ENCODE measurements around the gene ZDHHC11. TPM values are rescaled to one million over a fixed set of nuclear protein-coding genes. Genes with fewer than 3 reads are reported as not detected.
"Not testable (repeated sequence)": the region's sequence is repeated elsewhere in the genome, so short reads cannot be mapped to it uniquely, and the experiment has no call there.

Gene ZDHHC11
- total RNA-seq, 1 experiment from 2014 or later: 3.6 TPM

- peaks cover 25% of the 10 kb centered on the region for H3K9me3 Mint-ChIP-seq (ENCODE audit: unreplicated experiment)
Measured at GRCh38 chr5:801472-801871, 49.3 kb downstream of the ZDHHC11 start.

DNA sequence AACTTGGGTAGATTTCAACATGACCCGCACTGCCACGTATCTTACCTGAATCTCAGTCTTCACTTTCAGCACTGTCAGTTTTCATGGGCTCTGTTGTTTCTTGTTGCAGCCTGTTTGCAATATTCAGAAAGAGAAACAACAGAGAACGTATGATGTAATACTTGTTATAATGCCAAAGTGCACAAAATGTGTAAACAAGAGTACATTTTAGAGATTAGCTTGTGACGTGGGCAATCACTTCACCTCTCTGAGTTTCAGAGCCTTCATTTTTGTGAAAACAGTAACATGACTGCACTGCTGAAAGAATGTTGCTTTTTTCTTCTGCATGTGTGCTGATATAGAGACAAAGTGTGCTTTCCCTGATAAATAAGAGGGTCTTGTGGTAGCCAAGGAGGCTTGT, 49.7 kb downstream of the ZDHHC11 start:
- BruUV-seq (replicated peaks); H3K4me3 Mint-ChIP-seq (ENCODE audit: unreplicated experiment); CTCF ChIA-PET; H3K9me3 ChIP-seq; H3K27ac Mint-ChIP-seq (ENCODE audit: unreplicated experiment); POLR2A ChIA-PET; DNase-seq; intact Hi-C loops (cut with micrococcal nuclease; ENCODE audit: unreplicated experiment); H3K36me3 Mint-ChIP-seq (ENCODE audit: insufficient read depth, unreplicated experiment); H3K4me1 Mint-ChIP-seq (ENCODE audit: low read depth, unreplicated experiment); H3K27me3 ChIP-seq (replicated peaks; ENCODE audit: control insufficient read depth, insufficient read depth, low read length); H3K4me1 ChIP-seq; H3K36me3 ChIP-seq (ENCODE audit: control insufficient read depth, insufficient read depth, low read length); H3K4me3 ChIP-seq (ENCODE audit: low read depth, low read length): not testable (repeated sequence)
- Mint-ChIP-seq H3K27me3 (ENCODE audit: insufficient read depth, unreplicated experiment) (peaks cover 30% of the 10 kb centered on the region), H3K9me3 (ENCODE audit: unreplicated experiment) (peaks cover 25% of the 10 kb centered on the region)

More at GRCh38 chr5:801472-801871, 49.3 kb downstream of the ZDHHC11 start:
- intact Hi-C loops (cut with micrococcal nuclease; ENCODE audit: unreplicated experiment): no loop called here
- H3K4me3 ChIP-seq (ENCODE audit: low read depth, low read length): no peak overlapping the region
- H3K4me1 ChIP-seq: no peaks in the 10 kb centered on the region
- H3K4me1 Mint-ChIP-seq (ENCODE audit: low read depth, unreplicated experiment): no peaks in the 10 kb centered on the region
- no peak for DNase-seq
- H3K4me3 Mint-ChIP-seq (ENCODE audit: unreplicated experiment): no peak overlapping the region
- no TSS peak for BruUV-seq (replicated peaks)
- H3K27me3 ChIP-seq (replicated peaks; ENCODE audit: control insufficient read depth, insufficient read depth, low read length): no peaks in the 10 kb centered on the region
- ChIA-PET POLR2A (no interaction called here), CTCF (no interaction called here)
- no peak for TF ChIP-seq CTCF (IDR thresholded peaks at IDR 0.05; ENCODE audit: insufficient read depth in 1 of 2, low read depth in 1 of 2, low read length in 1 of 2, severe bottlenecking in 1 of 2, unreplicated experiment in 1 of 2)
- no peak overlapping the region for H3K27ac Mint-ChIP-seq (ENCODE audit: unreplicated experiment)
- no peaks in the 10 kb centered on the region for H3K36me3 Mint-ChIP-seq (ENCODE audit: insufficient read depth, unreplicated experiment)
- H3K36me3 ChIP-seq (ENCODE audit: control insufficient read depth, insufficient read depth, low read length): no peaks in the 10 kb centered on the region
- H3K9me3 ChIP-seq: no peaks in the 10 kb centered on the region
- peaks cover 30% of the 10 kb centered on the region for H3K27me3 Mint-ChIP-seq (ENCODE audit: insufficient read depth, unreplicated experiment)

DNA sequence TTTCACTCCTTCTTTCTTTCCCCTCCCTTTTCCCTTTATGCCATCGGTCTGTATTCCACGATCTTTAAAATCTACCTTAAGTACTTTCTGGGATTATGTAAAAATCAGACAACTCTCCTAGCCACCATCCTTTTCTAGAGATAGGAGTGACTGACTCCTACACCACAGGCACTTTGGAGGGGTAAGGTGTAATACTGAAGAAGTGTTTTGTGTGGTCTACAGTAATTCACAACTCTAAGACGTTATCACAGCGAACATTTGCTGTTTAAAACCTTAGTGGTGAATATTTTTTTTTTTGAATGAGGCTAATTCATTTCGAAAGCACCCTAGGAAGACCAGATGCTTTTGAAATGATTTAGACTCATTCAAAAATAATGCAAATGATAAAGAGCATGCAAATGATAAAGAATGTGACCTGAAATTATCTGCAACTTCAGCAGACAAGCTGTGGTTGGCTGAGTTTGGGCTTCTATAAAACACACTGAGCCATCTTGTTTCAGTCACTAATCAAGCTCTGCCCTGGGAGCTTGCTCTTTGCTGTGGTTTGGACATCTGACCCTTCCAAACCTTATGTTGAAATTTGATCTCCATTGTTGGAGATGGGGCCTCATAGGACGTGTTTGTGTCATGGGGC, 52.2 kb downstream of the ZDHHC11 start:
- H3K27ac Mint-ChIP-seq (ENCODE audit: unreplicated experiment); H3K36me3 Mint-ChIP-seq (ENCODE audit: insufficient read depth, unreplicated experiment); H3K4me1 ChIP-seq; POLR2A ChIA-PET; CTCF ChIA-PET; H3K4me3 ChIP-seq (ENCODE audit: low read depth, low read length); H3K36me3 ChIP-seq (ENCODE audit: control insufficient read depth, insufficient read depth, low read length); H3K27me3 ChIP-seq (replicated peaks; ENCODE audit: control insufficient read depth, insufficient read depth, low read length); DNase-seq; intact Hi-C loops (cut with micrococcal nuclease; ENCODE audit: unreplicated experiment); H3K9me3 ChIP-seq; H3K4me3 Mint-ChIP-seq (ENCODE audit: unreplicated experiment); BruUV-seq (replicated peaks); H3K4me1 Mint-ChIP-seq (ENCODE audit: low read depth, unreplicated experiment): not testable (repeated sequence)
- peaks cover 22% of the 10 kb centered on the region for H3K9me3 Mint-ChIP-seq (ENCODE audit: unreplicated experiment)
- H3K27me3 Mint-ChIP-seq (ENCODE audit: insufficient read depth, unreplicated experiment): peaks cover 21% of the 10 kb centered on the region

- H3K27ac Mint-ChIP-seq (ENCODE audit: unreplicated experiment); POLR2A ChIA-PET; H3K4me1 ChIP-seq; H3K4me1 Mint-ChIP-seq (ENCODE audit: low read depth, unreplicated experiment); DNase-seq; intact Hi-C loops (cut with micrococcal nuclease; ENCODE audit: unreplicated experiment); H3K36me3 ChIP-seq (ENCODE audit: control insufficient read depth, insufficient read depth, low read length); H3K4me3 ChIP-seq (ENCODE audit: low read depth, low read length); BruUV-seq (replicated peaks); H3K4me3 Mint-ChIP-seq (ENCODE audit: unreplicated experiment); H3K36me3 Mint-ChIP-seq (ENCODE audit: insufficient read depth, unreplicated experiment); H3K27me3 ChIP-seq (replicated peaks; ENCODE audit: control insufficient read depth, insufficient read depth, low read length); H3K9me3 ChIP-seq; CTCF ChIA-PET: not testable (repeated sequence)
- Mint-ChIP-seq H3K27me3 (ENCODE audit: insufficient read depth, unreplicated experiment) (peaks cover 23% of the 10 kb centered on the region), H3K9me3 (ENCODE audit: unreplicated experiment) (peaks cover 16% of the 10 kb centered on the region)
Measured at GRCh38 chr5:797986-798385, 52.8 kb downstream of the ZDHHC11 start.

DNA sequence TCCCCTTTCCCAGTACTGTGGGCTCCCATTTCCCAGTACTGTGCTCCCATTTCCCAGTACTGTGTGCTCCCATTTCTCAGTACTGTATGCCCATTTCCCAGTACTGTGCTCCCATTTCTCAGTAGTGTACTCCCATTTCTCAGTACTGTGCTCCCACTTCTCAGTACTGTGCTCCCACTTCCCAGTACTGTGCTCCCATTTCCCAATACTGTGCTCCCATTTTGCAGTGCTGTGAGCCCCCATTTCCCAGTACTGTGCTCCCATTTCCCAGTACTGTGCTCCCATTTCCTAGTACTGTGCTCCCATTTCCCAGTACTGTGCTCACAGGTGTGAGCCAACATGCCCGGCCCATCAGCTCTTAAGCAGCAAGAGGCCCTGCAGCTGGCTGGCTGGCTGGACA, 54.9 kb downstream of the ZDHHC11 start:
- CTCF ChIA-PET; H3K4me1 Mint-ChIP-seq (ENCODE audit: low read depth, unreplicated experiment); H3K36me3 ChIP-seq (ENCODE audit: control insufficient read depth, insufficient read depth, low read length); intact Hi-C loops (cut with micrococcal nuclease; ENCODE audit: unreplicated experiment); DNase-seq; H3K27ac Mint-ChIP-seq (ENCODE audit: unreplicated experiment); H3K4me3 Mint-ChIP-seq (ENCODE audit: unreplicated experiment); H3K27me3 ChIP-seq (replicated peaks; ENCODE audit: control insufficient read depth, insufficient read depth, low read length); POLR2A ChIA-PET; H3K4me1 ChIP-seq; BruUV-seq (replicated peaks); H3K36me3 Mint-ChIP-seq (ENCODE audit: insufficient read depth, unreplicated experiment); H3K9me3 ChIP-seq; H3K9me3 Mint-ChIP-seq (ENCODE audit: unreplicated experiment); H3K4me3 ChIP-seq (ENCODE audit: low read depth, low read length): not testable (repeated sequence)
- peaks cover 20% of the 10 kb centered on the region for H3K27me3 Mint-ChIP-seq (ENCODE audit: insufficient read depth, unreplicated experiment)

- peaks cover 28% of the 10 kb centered on the region for H3K27me3 Mint-ChIP-seq (ENCODE audit: insufficient read depth, unreplicated experiment)
- DNase-seq; H3K4me1 Mint-ChIP-seq (ENCODE audit: low read depth, unreplicated experiment); H3K27ac Mint-ChIP-seq (ENCODE audit: unreplicated experiment); H3K4me3 Mint-ChIP-seq (ENCODE audit: unreplicated experiment); intact Hi-C loops (cut with micrococcal nuclease; ENCODE audit: unreplicated experiment); BruUV-seq (replicated peaks); H3K36me3 Mint-ChIP-seq (ENCODE audit: insufficient read depth, unreplicated experiment); H3K9me3 ChIP-seq; H3K4me1 ChIP-seq; POLR2A ChIA-PET; H3K9me3 Mint-ChIP-seq (ENCODE audit: unreplicated experiment); H3K36me3 ChIP-seq (ENCODE audit: control insufficient read depth, insufficient read depth, low read length); CTCF ChIA-PET; H3K27me3 ChIP-seq (replicated peaks; ENCODE audit: control insufficient read depth, insufficient read depth, low read length); H3K4me3 ChIP-seq (ENCODE audit: low read depth, low read length): not testable (repeated sequence)
Measured at GRCh38 chr5:794948-795347, 55.8 kb downstream of the ZDHHC11 start.
